Measurements from ENCODE around the gene CHRNA5. TPM values are rescaled to one million over a fixed set of nuclear protein-coding genes. Genes with fewer than 3 reads are reported as not detected.

CHRNA5 gene
- total and polyA plus RNA-seq, 9 of the 15 experiments (the other 6 are each of a cell fraction or from before 2014, with no cell fraction given) = 2.8 to 16.1 (median 11.4) TPM

GRCh38 chr15:78642331-78642730 lies 77.0 kb downstream of the CHRNA5 start (continued):
- TF ChIP-seq ZBTB2 (IDR thresholded peaks at IDR 0.05) (no peak), EP300 (IDR thresholded peaks at IDR 0.05; ENCODE audit: low read length) (no peak), ZNF197 (CRISPR knock-in tag; IDR thresholded peaks at IDR 0.05; ENCODE audit: low read depth) (no peak), U2AF1 (optimal IDR thresholded peaks at IDR 0.05; ENCODE audit: low read depth, low read length) (no peak), GABPA (tag; conservative IDR thresholded peaks at IDR 0.05; ENCODE audit: low read depth) (no peak), CEBPB (tag; IDR thresholded peaks at IDR 0.05) (no peak), TARDBP (IDR thresholded peaks at IDR 0.05) (no peak), NFRKB (IDR thresholded peaks at IDR 0.05; ENCODE audit: low read depth) (no peak), NRF1 (conservative IDR thresholded peaks at IDR 0.05 in 1 of 2, IDR thresholded peaks at IDR 0.05 in 1 of 2) (no peak), SRSF3 (IDR thresholded peaks at IDR 0.05; ENCODE audit: insufficient read depth, low read length) (no peak), SRSF7 (optimal IDR thresholded peaks at IDR 0.05; ENCODE audit: low read depth, low read length) (no peak), MYBL2 (IDR thresholded peaks at IDR 0.05; ENCODE audit: low read depth) (no peak), MYBL2 (CRISPR knock-in tag; IDR thresholded peaks at IDR 0.05; ENCODE audit: borderline replicate concordance) (no peak), ZNF395 (CRISPR knock-in tag; IDR thresholded peaks at IDR 0.05) (no peak), ARID3B (CRISPR knock-in tag; IDR thresholded peaks at IDR 0.05; ENCODE audit: borderline replicate concordance) (no peak)

Small RNA genes within 50 kb of the gene (small RNA-seq; reads per million reads assigned to genes)
- not detected for gene AC067863.2

Other genes starting within 250 kb of the CHRNA5 start
- gene CRABP1, start 225.2 kb upstream of the CHRNA5 start, total RNA-seq (2014; rRNA removed) = not detected in 2 replicates
- not detected in 2 replicates for gene CRABP1, start 225.2 kb upstream of the CHRNA5 start, total RNA-seq (2014; rRNA removed; fragmentation: Illumina TruSeq; extraction: Trizol)
- not detected in 2 replicates for gene CRABP1, start 225.2 kb upstream of the CHRNA5 start, total RNA-seq (2015; rRNA removed; fragmentation: Illumina TruSeq; extraction: Trizol)
- 0.40 and 0.60 TPM in 2 replicates for gene CRABP1, start 225.2 kb upstream of the CHRNA5 start, total RNA-seq (2021)
- not detected in 2 replicates for gene CRABP1, start 225.2 kb upstream of the CHRNA5 start, polyA plus RNA-seq (2011; rRNA removed)
- gene CRABP1, start 225.2 kb upstream of the CHRNA5 start, polyA plus RNA-seq (2014; fragmentation: Illumina TruSeq; extraction: Trizol) = not detected in 2 replicates
- gene CRABP1, start 225.2 kb upstream of the CHRNA5 start, polyA plus RNA-seq (2014; fragmentation: Nextera tagmentation; extraction: Ambion mirVana) = not detected
- gene CRABP1, start 225.2 kb upstream of the CHRNA5 start, polyA plus RNA-seq (2014; rRNA removed) = not detected in 2 replicates
- gene IREB2, start 127.3 kb upstream of the CHRNA5 start, total RNA-seq (2014; rRNA removed) = 16.8 and 17.1 TPM in 2 replicates
- 37.7 and 48.0 TPM in 2 replicates for gene IREB2, start 127.3 kb upstream of the CHRNA5 start, total RNA-seq (2014; rRNA removed; fragmentation: Illumina TruSeq; extraction: Trizol)
- gene IREB2, start 127.3 kb upstream of the CHRNA5 start, total RNA-seq (2015; rRNA removed; fragmentation: Illumina TruSeq; extraction: Trizol) = 30.8 and 34.0 TPM in 2 replicates
- gene IREB2, start 127.3 kb upstream of the CHRNA5 start, total RNA-seq (2021) = 56.6 and 61.7 TPM in 2 replicates
- 51.5 and 59.1 TPM in 2 replicates for gene IREB2, start 127.3 kb upstream of the CHRNA5 start, polyA plus RNA-seq (2011; rRNA removed)
- gene IREB2, start 127.3 kb upstream of the CHRNA5 start, polyA plus RNA-seq (2014; fragmentation: Illumina TruSeq; extraction: Trizol) = 45.4 and 53.2 TPM in 2 replicates
- gene IREB2, start 127.3 kb upstream of the CHRNA5 start, polyA plus RNA-seq (2014; fragmentation: Nextera tagmentation; extraction: Ambion mirVana) = 10 to 100 TPM; 18.0 to 21.4 TPM
- gene IREB2, start 127.3 kb upstream of the CHRNA5 start, polyA plus RNA-seq (2014; rRNA removed) = 24.1 and 25.4 TPM in 2 replicates
- 1.9 and 4.8 TPM in 2 replicates for gene HYKK, start 57.9 kb upstream of the CHRNA5 start, total RNA-seq (2014; rRNA removed)
- gene HYKK, start 57.9 kb upstream of the CHRNA5 start, total RNA-seq (2014; rRNA removed; fragmentation: Illumina TruSeq; extraction: Trizol) = 5.0 and 6.8 TPM in 2 replicates
- gene HYKK, start 57.9 kb upstream of the CHRNA5 start, total RNA-seq (2015; rRNA removed; fragmentation: Illumina TruSeq; extraction: Trizol) = 4.0 and 4.3 TPM in 2 replicates
- 3.5 and 3.9 TPM in 2 replicates for gene HYKK, start 57.9 kb upstream of the CHRNA5 start, total RNA-seq (2021)
- 4.5 and 6.1 TPM in 2 replicates for gene HYKK, start 57.9 kb upstream of the CHRNA5 start, polyA plus RNA-seq (2011; rRNA removed)
- 5.7 TPM in 2 replicates for gene HYKK, start 57.9 kb upstream of the CHRNA5 start, polyA plus RNA-seq (2014; fragmentation: Illumina TruSeq; extraction: Trizol)
- 1 to 10 TPM; 3.0 to 3.1 TPM for gene HYKK, start 57.9 kb upstream of the CHRNA5 start, polyA plus RNA-seq (2014; fragmentation: Nextera tagmentation; extraction: Ambion mirVana)
- 3.5 and 5.1 TPM in 2 replicates for gene HYKK, start 57.9 kb upstream of the CHRNA5 start, polyA plus RNA-seq (2014; rRNA removed)
- 283 and 304 TPM in 2 replicates for gene PSMA4, start 25.1 kb upstream of the CHRNA5 start, total RNA-seq (2014; rRNA removed)
- 651 and 732 TPM in 2 replicates for gene PSMA4, start 25.1 kb upstream of the CHRNA5 start, total RNA-seq (2014; rRNA removed; fragmentation: Illumina TruSeq; extraction: Trizol)
- gene PSMA4, start 25.1 kb upstream of the CHRNA5 start, total RNA-seq (2015; rRNA removed; fragmentation: Illumina TruSeq; extraction: Trizol) = 546 and 601 TPM in 2 replicates
- gene PSMA4, start 25.1 kb upstream of the CHRNA5 start, total RNA-seq (2021) = 388 and 422 TPM in 2 replicates
- 597 and 814 TPM in 2 replicates for gene PSMA4, start 25.1 kb upstream of the CHRNA5 start, polyA plus RNA-seq (2011; rRNA removed)
- gene PSMA4, start 25.1 kb upstream of the CHRNA5 start, polyA plus RNA-seq (2014; fragmentation: Illumina TruSeq; extraction: Trizol) = 747 and 790 TPM in 2 replicates
- gene PSMA4, start 25.1 kb upstream of the CHRNA5 start, polyA plus RNA-seq (2014; fragmentation: Nextera tagmentation; extraction: Ambion mirVana) = 1,000 to 10,000 TPM; 1,794 to 1,857 TPM
- gene PSMA4, start 25.1 kb upstream of the CHRNA5 start, polyA plus RNA-seq (2014; rRNA removed) = 531 and 666 TPM in 2 replicates
- not detected in 2 replicates for gene CHRNA3, start 55.5 kb downstream of the CHRNA5 start, total RNA-seq (2014; rRNA removed)
- not detected in 2 replicates for gene CHRNA3, start 55.5 kb downstream of the CHRNA5 start, total RNA-seq (2014; rRNA removed; fragmentation: Illumina TruSeq; extraction: Trizol)
- not detected in 2 replicates for gene CHRNA3, start 55.5 kb downstream of the CHRNA5 start, total RNA-seq (2015; rRNA removed; fragmentation: Illumina TruSeq; extraction: Trizol)
- not detected in 2 replicates for gene CHRNA3, start 55.5 kb downstream of the CHRNA5 start, total RNA-seq (2021)
- gene CHRNA3, start 55.5 kb downstream of the CHRNA5 start, polyA plus RNA-seq (2011; rRNA removed) = not detected in 2 replicates
- not detected in 2 replicates for gene CHRNA3, start 55.5 kb downstream of the CHRNA5 start, polyA plus RNA-seq (2014; fragmentation: Illumina TruSeq; extraction: Trizol)
- gene CHRNA3, start 55.5 kb downstream of the CHRNA5 start, polyA plus RNA-seq (2014; fragmentation: Nextera tagmentation; extraction: Ambion mirVana) = under 1 TPM in 1 of 2 experiments, not detected in 1; 0.01 TPM
- not detected in 2 replicates for gene CHRNA3, start 55.5 kb downstream of the CHRNA5 start, polyA plus RNA-seq (2014; rRNA removed)
- 0.18 TPM in 1 of 2 replicates, not detected in the other for gene CHRNB4, start 75.7 kb downstream of the CHRNA5 start, total RNA-seq (2014; rRNA removed)
- gene CHRNB4, start 75.7 kb downstream of the CHRNA5 start, total RNA-seq (2014; rRNA removed; fragmentation: Illumina TruSeq; extraction: Trizol) = not detected in 2 replicates
- gene CHRNB4, start 75.7 kb downstream of the CHRNA5 start, total RNA-seq (2015; rRNA removed; fragmentation: Illumina TruSeq; extraction: Trizol) = not detected in 2 replicates
- gene CHRNB4, start 75.7 kb downstream of the CHRNA5 start, total RNA-seq (2021) = not detected in 2 replicates
- gene CHRNB4, start 75.7 kb downstream of the CHRNA5 start, polyA plus RNA-seq (2011; rRNA removed) = not detected in 2 replicates
- gene CHRNB4, start 75.7 kb downstream of the CHRNA5 start, polyA plus RNA-seq (2014; fragmentation: Illumina TruSeq; extraction: Trizol) = not detected in 2 replicates
- under 1 TPM in 1 of 2 experiments, not detected in 1; 0.08 TPM for gene CHRNB4, start 75.7 kb downstream of the CHRNA5 start, polyA plus RNA-seq (2014; fragmentation: Nextera tagmentation; extraction: Ambion mirVana)
- not detected in 2 replicates for gene CHRNB4, start 75.7 kb downstream of the CHRNA5 start, polyA plus RNA-seq (2014; rRNA removed)
- gene ADAMTS7, start 245.9 kb downstream of the CHRNA5 start, total RNA-seq (2014; rRNA removed) = not detected in 2 replicates
- not detected in 2 replicates for gene ADAMTS7, start 245.9 kb downstream of the CHRNA5 start, total RNA-seq (2014; rRNA removed; fragmentation: Illumina TruSeq; extraction: Trizol)
- not detected in 2 replicates for gene ADAMTS7, start 245.9 kb downstream of the CHRNA5 start, total RNA-seq (2015; rRNA removed; fragmentation: Illumina TruSeq; extraction: Trizol)
- 0.07 and 0.13 TPM in 2 replicates for gene ADAMTS7, start 245.9 kb downstream of the CHRNA5 start, total RNA-seq (2021)
- 0.12 TPM in 1 of 2 replicates, not detected in the other for gene ADAMTS7, start 245.9 kb downstream of the CHRNA5 start, polyA plus RNA-seq (2011; rRNA removed)
- not detected in 2 replicates for gene ADAMTS7, start 245.9 kb downstream of the CHRNA5 start, polyA plus RNA-seq (2014; fragmentation: Illumina TruSeq; extraction: Trizol)
- not detected for gene ADAMTS7, start 245.9 kb downstream of the CHRNA5 start, polyA plus RNA-seq (2014; fragmentation: Nextera tagmentation; extraction: Ambion mirVana)
- gene ADAMTS7, start 245.9 kb downstream of the CHRNA5 start, polyA plus RNA-seq (2014; rRNA removed) = 0.05 TPM in 1 of 2 replicates, not detected in the other

Data from K562 (cell line).